ENCODE results near the gene ANKRD62. TPM values are rescaled to one million over a fixed set of nuclear protein-coding genes. Genes with fewer than 3 reads are reported as not detected.

Gene ANKRD62
- total and polyA plus RNA-seq, 4 donors, result not detected

DNA sequence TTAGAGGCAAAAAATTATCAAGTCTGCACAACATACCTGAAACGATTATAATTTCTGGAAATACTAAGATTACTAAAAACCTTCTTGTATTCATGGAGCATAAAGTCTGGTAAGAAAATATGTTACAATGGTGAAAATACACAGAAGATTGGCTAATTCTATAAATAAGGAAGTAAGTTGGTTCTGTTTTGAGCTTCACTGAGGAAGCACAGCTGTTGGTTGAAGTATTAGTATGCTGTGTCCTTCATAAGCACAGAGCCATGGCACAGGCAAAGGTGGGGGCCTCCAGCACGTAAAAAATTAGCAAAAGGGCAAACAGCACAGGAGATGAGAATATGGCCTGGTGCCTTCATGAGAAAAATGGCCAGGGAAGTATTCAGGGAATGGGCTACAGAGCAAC, 40.4 kb upstream of the ANKRD62 start:
- H3K27me3 ChIP-seq (ENCODE audit: control insufficient read depth in 1 of 2, insufficient read depth in 2 of 2, low read length in 1 of 2), result no peaks in the 10 kb centered on the region
- no peak for DNase-seq
- intact Hi-C loops (cut with DNase I), result no loop called here
- H3K27ac ChIP-seq (ENCODE audit: low read depth in 1 of 2, low read length in 2 of 2), result no peak overlapping the region
- no peak overlapping the region for H3K4me3 ChIP-seq (ENCODE audit: low read length in 2 of 2)
- no peaks in the 10 kb centered on the region for H3K4me1 ChIP-seq (ENCODE audit: control insufficient read depth in 1 of 2, insufficient read depth in 2 of 2, low read length in 2 of 2)
- no peak for ATAC-seq (ENCODE audit: low FRiP score)
- no peaks in the 10 kb centered on the region for H3K9me3 ChIP-seq (ENCODE audit: control insufficient read depth, low read length)
- 65 to 66% methylated on average over 2 of the region's 2 CpGs for WGBS, 2 donors
- H3K36me3 ChIP-seq (ENCODE audit: control insufficient read depth in 1 of 2, insufficient read depth in 2 of 2, low read length in 1 of 2), result no peaks in the 10 kb centered on the region

DNA sequence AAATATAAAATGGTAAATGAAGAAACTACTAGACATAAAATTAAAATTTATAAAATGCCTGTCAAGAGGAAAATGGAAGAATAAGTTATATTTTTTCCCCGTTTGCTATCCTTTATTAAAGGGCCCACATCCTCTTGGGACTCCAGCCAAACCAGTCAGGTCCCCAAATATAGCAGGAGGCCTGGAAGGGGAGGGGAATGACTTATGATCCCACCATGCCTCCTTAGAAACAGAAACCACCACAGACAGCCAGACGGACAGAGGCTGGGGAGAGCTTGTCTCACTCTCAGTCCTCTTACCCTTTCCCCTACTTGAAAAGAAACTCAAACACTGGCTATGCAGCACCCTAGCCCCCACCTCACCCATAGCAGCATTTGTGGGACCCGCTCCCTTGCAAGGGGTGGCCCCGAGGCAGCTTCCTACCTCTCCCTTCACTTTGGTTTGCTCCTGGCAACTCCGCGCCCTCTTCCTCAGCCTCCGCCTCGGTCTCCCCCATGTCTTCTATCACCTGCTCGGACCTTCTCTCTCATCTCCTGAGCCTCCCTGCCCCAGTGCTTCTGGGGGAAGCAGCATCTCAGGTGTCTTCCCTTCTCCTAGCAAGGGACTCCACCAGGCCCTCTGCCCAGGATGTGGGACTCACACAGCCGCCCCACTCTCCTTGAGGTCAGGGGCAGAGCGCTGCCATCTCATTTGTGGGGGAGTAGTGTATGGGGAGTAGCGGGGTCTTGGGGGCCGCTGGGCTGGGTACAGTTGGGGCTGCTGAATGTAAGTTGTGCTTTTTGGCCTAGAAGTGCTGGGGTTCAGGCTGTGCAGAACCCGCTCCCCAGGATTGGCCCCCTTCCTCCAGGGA, 37.4 kb upstream of the ANKRD62 start:
- H3K27ac ChIP-seq (ENCODE audit: low read depth in 1 of 2, low read length in 2 of 2), result no peak overlapping the region
- H3K4me1 ChIP-seq (ENCODE audit: control insufficient read depth in 1 of 2, insufficient read depth in 2 of 2, low read length in 2 of 2), result no peaks in the 10 kb centered on the region
- no peaks in the 10 kb centered on the region for H3K36me3 ChIP-seq (ENCODE audit: control insufficient read depth in 1 of 2, insufficient read depth in 2 of 2, low read length in 1 of 2)
- intact Hi-C loops (cut with DNase I), result no loop called here
- H3K27me3 ChIP-seq (ENCODE audit: control insufficient read depth in 1 of 2, insufficient read depth in 2 of 2, low read length in 1 of 2), result no peaks in the 10 kb centered on the region
- H3K4me3 ChIP-seq (ENCODE audit: low read length in 2 of 2), result no peak overlapping the region
- no peak for ATAC-seq (ENCODE audit: low FRiP score)
- DNase-seq, result no peak
- no peaks in the 10 kb centered on the region for H3K9me3 ChIP-seq (ENCODE audit: control insufficient read depth, low read length)
- WGBS, 2 donors, result 75 to 76% methylated on average over 13 to 14 of the region's 14 CpGs

- Histone ChIP-seq H3K4me3 (ENCODE audit: low read length in 2 of 2) (no peak overlapping the region), H3K27me3 (ENCODE audit: control insufficient read depth in 1 of 2, insufficient read depth in 2 of 2, low read length in 1 of 2) (no peaks in the 10 kb centered on the region), H3K36me3 (ENCODE audit: control insufficient read depth in 1 of 2, insufficient read depth in 2 of 2, low read length in 1 of 2) (no peaks in the 10 kb centered on the region), H3K9me3 (ENCODE audit: control insufficient read depth, low read length) (no peaks in the 10 kb centered on the region), H3K27ac (ENCODE audit: low read depth in 1 of 2, low read length in 2 of 2) (no peak overlapping the region), H3K4me1 (ENCODE audit: control insufficient read depth in 1 of 2, insufficient read depth in 2 of 2, low read length in 2 of 2) (no peaks in the 10 kb centered on the region)
- intact Hi-C loops (cut with DNase I), result no loop called here
- DNase-seq (no peak), ATAC-seq (ENCODE audit: low FRiP score) (no peak)
- WGBS, 2 donors, result 81 to 82% methylated on average over 14 of the region's 14 CpGs
Measured at GRCh38 chr18:12056884-12057402, 36.7 kb upstream of the ANKRD62 start.

DNA sequence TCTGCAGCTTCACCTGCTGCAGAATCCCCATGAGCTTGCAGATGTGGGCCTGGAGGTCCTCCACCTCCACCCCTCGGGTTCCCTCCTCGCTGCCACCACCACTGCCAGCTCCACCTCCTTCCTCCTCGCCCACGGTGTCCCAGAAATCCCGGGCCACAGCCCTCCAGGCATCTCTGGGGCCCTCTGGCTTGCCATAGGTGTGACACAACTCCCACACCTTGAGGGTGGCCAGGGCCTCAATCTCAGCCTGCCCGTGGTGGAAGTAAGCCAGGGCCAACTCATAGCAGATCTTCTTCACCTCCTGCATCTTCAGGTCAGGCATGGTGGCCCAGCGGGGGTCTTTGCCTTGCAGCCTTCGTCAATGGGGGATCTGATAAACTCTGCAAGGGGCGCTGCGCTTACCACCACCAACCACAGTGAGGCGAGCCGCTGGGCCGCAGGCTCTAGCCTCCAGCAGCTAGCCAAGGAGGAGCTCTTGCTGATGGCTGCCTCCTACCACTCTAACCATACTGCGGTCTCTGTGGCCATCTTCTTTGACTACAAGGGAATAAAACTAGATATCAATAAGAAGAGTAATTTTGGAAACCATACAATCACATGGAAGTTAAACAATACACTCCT, 36.1 kb upstream of the ANKRD62 start:
- H3K9me3 ChIP-seq (ENCODE audit: control insufficient read depth, low read length), result no peaks in the 10 kb centered on the region
- WGBS, 2 donors, result 77% methylated on average over 14 of the region's 14 CpGs
- H3K36me3 ChIP-seq (ENCODE audit: control insufficient read depth in 1 of 2, insufficient read depth in 2 of 2, low read length in 1 of 2), result no peaks in the 10 kb centered on the region
- intact Hi-C loops (cut with DNase I), result no loop called here
- no peak overlapping the region for H3K27ac ChIP-seq (ENCODE audit: low read depth in 1 of 2, low read length in 2 of 2)
- H3K4me3 ChIP-seq (ENCODE audit: low read length in 2 of 2), result no peak overlapping the region
- no peaks in the 10 kb centered on the region for H3K27me3 ChIP-seq (ENCODE audit: control insufficient read depth in 1 of 2, insufficient read depth in 2 of 2, low read length in 1 of 2)
- no peak for DNase-seq
- ATAC-seq (ENCODE audit: low FRiP score), result no peak
- no peaks in the 10 kb centered on the region for H3K4me1 ChIP-seq (ENCODE audit: control insufficient read depth in 1 of 2, insufficient read depth in 2 of 2, low read length in 2 of 2)

DNA sequence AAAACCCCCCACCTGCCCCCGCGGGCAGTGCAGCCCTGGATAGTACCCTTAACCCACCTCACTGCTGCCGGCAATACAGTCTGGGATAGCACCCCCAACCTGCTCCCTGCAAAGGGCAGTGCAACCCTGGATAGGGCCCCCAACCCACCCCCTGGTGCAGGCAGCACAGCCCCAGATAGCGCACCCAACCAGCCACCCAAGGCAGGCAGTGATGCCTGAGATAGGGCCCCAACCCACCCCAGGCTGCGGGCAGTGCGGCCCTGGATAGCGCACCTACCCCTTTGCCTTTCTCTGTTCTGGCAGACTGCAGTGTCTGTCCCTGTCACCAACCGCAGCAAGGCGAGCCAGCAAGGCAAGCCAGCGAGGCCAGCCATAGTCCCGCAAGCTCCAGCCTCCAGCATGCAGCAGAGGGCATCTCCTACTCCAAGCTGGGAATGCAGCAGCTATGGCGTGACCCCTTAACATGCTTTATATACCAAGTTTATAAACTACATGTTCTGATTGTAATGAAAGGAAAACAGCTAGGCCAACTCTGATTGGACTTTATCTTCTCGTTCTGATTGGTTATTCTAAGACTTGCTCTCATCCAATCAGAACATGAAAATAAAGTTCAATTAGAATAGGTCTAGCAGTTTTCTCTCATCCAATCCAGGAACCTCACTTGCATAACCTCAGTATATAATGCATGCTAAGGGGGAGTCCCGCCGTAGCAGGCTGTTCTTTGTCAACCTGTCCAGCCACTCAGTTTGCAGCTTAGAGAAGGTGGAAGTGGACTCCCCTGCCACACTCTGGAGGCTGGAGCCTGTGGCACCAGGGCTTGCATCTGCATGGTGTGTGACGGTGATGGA, 34.1 kb upstream of the ANKRD62 start:
- H3K4me3 ChIP-seq (ENCODE audit: low read length in 2 of 2), result no peak overlapping the region
- H3K27me3 ChIP-seq (ENCODE audit: control insufficient read depth in 1 of 2, insufficient read depth in 2 of 2, low read length in 1 of 2), result no peaks in the 10 kb centered on the region
- no peak overlapping the region for H3K27ac ChIP-seq (ENCODE audit: low read depth in 1 of 2, low read length in 2 of 2)
- H3K9me3 ChIP-seq (ENCODE audit: control insufficient read depth, low read length), result no peaks in the 10 kb centered on the region
- WGBS, 2 donors, result 86 to 87% methylated on average over 16 of the region's 16 CpGs
- ATAC-seq (ENCODE audit: low FRiP score) (no peak), DNase-seq (no peak)
- intact Hi-C loops (cut with DNase I), result loop anchor here in 1 of 2 donors (10.0 kb wide), 1 partner anchor 175 kb away; no protein-coding TSS in a partner anchor
- H3K36me3 ChIP-seq (ENCODE audit: control insufficient read depth in 1 of 2, insufficient read depth in 2 of 2, low read length in 1 of 2), result no peaks in the 10 kb centered on the region
- H3K4me1 ChIP-seq (ENCODE audit: control insufficient read depth in 1 of 2, insufficient read depth in 2 of 2, low read length in 2 of 2), result no peaks in the 10 kb centered on the region

- H3K27me3 ChIP-seq (ENCODE audit: control insufficient read depth in 1 of 2, insufficient read depth in 2 of 2, low read length in 1 of 2), result no peaks in the 10 kb centered on the region
- no peak overlapping the region for H3K4me3 ChIP-seq (ENCODE audit: low read length in 2 of 2)
- 79% methylated on average over 19 to 20 of the region's 20 CpGs for WGBS, 2 donors
- ATAC-seq (ENCODE audit: low FRiP score) (peak; percentile 23), DNase-seq (no peak)
- intact Hi-C loops (cut with DNase I), result loop anchor here in 1 of 2 donors (10.0 kb wide), 1 partner anchor 174 kb away; no protein-coding TSS in a partner anchor
- no peak overlapping the region for H3K27ac ChIP-seq (ENCODE audit: low read depth in 1 of 2, low read length in 2 of 2)
- H3K9me3 ChIP-seq (ENCODE audit: control insufficient read depth, low read length), result no peaks in the 10 kb centered on the region
- H3K4me1 ChIP-seq (ENCODE audit: control insufficient read depth in 1 of 2, insufficient read depth in 2 of 2, low read length in 2 of 2), result no peaks in the 10 kb centered on the region
- H3K36me3 ChIP-seq (ENCODE audit: control insufficient read depth in 1 of 2, insufficient read depth in 2 of 2, low read length in 1 of 2), result no peaks in the 10 kb centered on the region
Measured at GRCh38 chr18:12060182-12060870, 33.3 kb upstream of the ANKRD62 start.

GRCh38 chr18:12061685-12062084, 32.0 kb upstream of the ANKRD62 start:
- no peak overlapping the region for H3K4me3 ChIP-seq (ENCODE audit: low read length in 2 of 2)
- H3K9me3 ChIP-seq (ENCODE audit: control insufficient read depth, low read length), result no peaks in the 10 kb centered on the region
- no peaks in the 10 kb centered on the region for H3K27me3 ChIP-seq (ENCODE audit: control insufficient read depth in 1 of 2, insufficient read depth in 2 of 2, low read length in 1 of 2)
- 86 to 88% methylated on average over 14 of the region's 14 CpGs for WGBS, 2 donors
- no peaks in the 10 kb centered on the region for H3K36me3 ChIP-seq (ENCODE audit: control insufficient read depth in 1 of 2, insufficient read depth in 2 of 2, low read length in 1 of 2)
- H3K4me1 ChIP-seq (ENCODE audit: control insufficient read depth in 1 of 2, insufficient read depth in 2 of 2, low read length in 2 of 2), result no peaks in the 10 kb centered on the region
- intact Hi-C loops (cut with DNase I), result loop anchor here in 1 of 2 donors (10.0 kb wide), 1 partner anchor 173 kb away; no protein-coding TSS in a partner anchor
- H3K27ac ChIP-seq (ENCODE audit: low read depth in 1 of 2, low read length in 2 of 2), result no peak overlapping the region
- DNase-seq, result no peak
- ATAC-seq (ENCODE audit: low FRiP score), result no peak

GRCh38 chr18:12062974-12063373, 30.7 kb upstream of the ANKRD62 start:
- no peak for ATAC-seq (ENCODE audit: low FRiP score)
- DNase-seq, result no peak
- WGBS, 2 donors, result 70 to 71% methylated on average over 4 of the region's 4 CpGs
- no peaks in the 10 kb centered on the region for H3K4me1 ChIP-seq (ENCODE audit: control insufficient read depth in 1 of 2, insufficient read depth in 2 of 2, low read length in 2 of 2)
- H3K27ac ChIP-seq (ENCODE audit: low read depth in 1 of 2, low read length in 2 of 2), result no peak overlapping the region
- H3K36me3 ChIP-seq (ENCODE audit: control insufficient read depth in 1 of 2, insufficient read depth in 2 of 2, low read length in 1 of 2), result no peaks in the 10 kb centered on the region
- no peak overlapping the region for H3K4me3 ChIP-seq (ENCODE audit: low read length in 2 of 2)
- H3K9me3 ChIP-seq (ENCODE audit: control insufficient read depth, low read length), result no peaks in the 10 kb centered on the region
- H3K27me3 ChIP-seq (ENCODE audit: control insufficient read depth in 1 of 2, insufficient read depth in 2 of 2, low read length in 1 of 2), result no peaks in the 10 kb centered on the region
- intact Hi-C loops (cut with DNase I), result loop anchor here in 1 of 2 donors (10.0 kb wide), 1 partner anchor 172 kb away; no protein-coding TSS in a partner anchor

Measured in aorta (tissue), 5 donors.